Tibial nerve (tissue), 4 donors: ENCODE results near the gene LHX2.

ENCODE experiments used
- CTCF ChIP-seq, 5 experiments: fragments of 200-600 bp in 3 of 5; fragments of 450-650 bp in 2 of 5; sonication (generic) in 3 of 5; IDR thresholded peaks; one replicate each; pipeline ENCODE4 v1.5.1; 2016 to 2019; ENCODE audit warnings: antibody characterized with exemption in 5 of 5, mild to moderate bottlenecking in 3 of 5, moderate library complexity in 2 of 5
- EP300 ChIP-seq, 2 donors: sonication (generic); formaldehyde crosslinking; IDR thresholded peaks; one replicate each; pipeline ENCODE4 v1.6.1; 2017; ENCODE audit warnings: antibody characterized with exemption in 2 of 2, mild to moderate bottlenecking in 1 of 2
- POLR2A ChIP-seq, 2 donors: fragments of 450-650 bp; IDR thresholded peaks; one replicate each; pipeline ENCODE4 v1.6.1; 2017; ENCODE audit warnings: antibody characterized with exemption in 2 of 2, mild to moderate bottlenecking in 2 of 2, moderate library complexity in 2 of 2

GRCh38 chr9:124001866-124002525 lies 9.6 kb upstream of the LHX2 start:
- TF ChIP-seq CTCF (IDR thresholded peaks at IDR 0.05) (no peak), POLR2A (IDR thresholded peaks at IDR 0.05) (no peak), EP300 (IDR thresholded peaks at IDR 0.05) (no peak)
